Measurements from ENCODE around the gene POU6F2.
A peak's percentile ranks its signal among the peaks of the same experiment; 100 is the strongest.

POU6F2 gene

GRCh38 chr7:39265641-39266591, 288.2 kb downstream of the POU6F2 start:
- DNase-seq = peak; percentile 79

GRCh38 chr7:39269034-39269433, 291.3 kb downstream of the POU6F2 start:
- DNase-seq = no peak

- no peak for DNase-seq
Observed at GRCh38 chr7:39270018-39270417, 292.3 kb downstream of the POU6F2 start.

GRCh38 chr7:39271402-39271801, 293.7 kb downstream of the POU6F2 start:
- DNase-seq = peak; percentile 84

GRCh38 chr7:39272111-39272510, 294.4 kb downstream of the POU6F2 start:
- no peak for DNase-seq

GRCh38 chr7:39272691-39273090, 295.0 kb downstream of the POU6F2 start:
- DNase-seq = no peak

DNA sequence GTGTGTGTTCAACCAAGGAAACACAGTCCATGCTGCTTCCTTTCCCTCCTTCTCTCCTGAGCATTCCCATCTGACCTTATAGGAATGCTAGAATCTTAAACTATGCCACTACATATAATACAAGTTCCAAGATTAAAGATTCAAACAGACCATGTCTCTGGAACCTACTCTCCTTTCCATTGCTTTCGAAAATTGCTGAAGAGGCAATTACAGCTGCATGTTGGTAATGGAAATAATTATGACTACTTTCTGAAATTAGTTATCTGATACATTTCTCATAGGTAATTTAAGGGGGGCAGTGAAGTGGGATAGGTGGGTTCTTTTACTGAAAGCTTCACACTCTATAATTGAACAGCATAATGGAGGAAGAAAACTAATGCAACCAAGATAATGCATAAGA, 302.6 kb downstream of the POU6F2 start:
- DNase-seq = no peak

DNA sequence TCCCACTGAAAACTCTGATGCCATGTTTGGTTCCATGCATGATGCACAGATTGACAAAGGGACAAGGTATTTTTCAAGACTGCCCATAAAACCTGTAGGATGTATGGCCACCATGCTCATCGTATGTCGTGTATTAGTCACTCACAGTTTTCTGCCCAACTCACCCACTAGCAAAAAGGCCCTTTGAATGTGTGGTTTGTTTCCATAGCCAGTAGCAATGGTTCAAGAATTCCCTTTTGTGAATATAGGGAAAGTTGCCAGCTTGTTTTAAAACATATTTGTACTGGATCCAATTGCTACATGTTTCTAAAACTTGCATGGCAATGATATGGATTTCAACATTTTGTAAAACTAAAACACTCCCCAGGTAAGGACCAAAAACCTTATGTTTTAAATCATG, 307.5 kb downstream of the POU6F2 start:
- peak; percentile 80 for DNase-seq

GRCh38 chr7:39288303-39288702, 310.6 kb downstream of the POU6F2 start:
- DNase-seq = no peak

DNA sequence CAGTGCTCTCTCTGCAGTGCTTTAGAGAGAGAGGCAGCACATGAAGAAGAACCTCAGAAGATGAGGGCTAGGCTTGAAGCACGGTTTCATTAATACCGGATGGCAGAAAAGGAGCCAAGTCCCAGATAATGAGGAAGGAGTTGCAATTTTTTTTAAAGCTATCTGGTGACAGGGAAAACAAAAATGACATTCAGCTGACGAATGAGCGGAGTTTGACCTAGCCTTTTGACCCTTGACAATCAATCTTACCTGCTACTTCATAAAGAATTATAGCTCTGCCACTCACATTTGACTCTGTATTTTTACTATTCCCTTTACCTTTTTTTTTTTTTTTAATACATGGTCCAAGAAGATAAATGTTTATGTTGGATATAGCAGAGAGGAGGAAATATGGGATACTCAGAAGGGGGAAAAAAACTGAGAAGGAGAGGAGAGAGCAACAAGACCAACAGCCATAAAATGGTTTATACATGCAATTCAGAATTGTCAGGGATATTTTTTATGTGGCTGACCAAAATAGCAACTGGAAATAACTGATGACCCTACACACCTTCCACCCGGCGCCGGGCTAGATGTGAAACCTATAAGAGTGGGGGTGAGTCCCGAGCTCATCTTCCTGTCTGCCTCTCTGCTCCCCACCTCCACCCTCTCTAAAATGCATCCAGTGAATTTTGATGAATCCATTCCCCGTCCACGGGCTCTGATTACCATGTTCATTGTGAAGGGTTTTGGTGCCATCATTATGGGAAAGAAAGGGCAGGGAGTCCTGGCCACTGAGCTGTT, 314.1 kb downstream of the POU6F2 start:
- DNase-seq = no peak

DNA sequence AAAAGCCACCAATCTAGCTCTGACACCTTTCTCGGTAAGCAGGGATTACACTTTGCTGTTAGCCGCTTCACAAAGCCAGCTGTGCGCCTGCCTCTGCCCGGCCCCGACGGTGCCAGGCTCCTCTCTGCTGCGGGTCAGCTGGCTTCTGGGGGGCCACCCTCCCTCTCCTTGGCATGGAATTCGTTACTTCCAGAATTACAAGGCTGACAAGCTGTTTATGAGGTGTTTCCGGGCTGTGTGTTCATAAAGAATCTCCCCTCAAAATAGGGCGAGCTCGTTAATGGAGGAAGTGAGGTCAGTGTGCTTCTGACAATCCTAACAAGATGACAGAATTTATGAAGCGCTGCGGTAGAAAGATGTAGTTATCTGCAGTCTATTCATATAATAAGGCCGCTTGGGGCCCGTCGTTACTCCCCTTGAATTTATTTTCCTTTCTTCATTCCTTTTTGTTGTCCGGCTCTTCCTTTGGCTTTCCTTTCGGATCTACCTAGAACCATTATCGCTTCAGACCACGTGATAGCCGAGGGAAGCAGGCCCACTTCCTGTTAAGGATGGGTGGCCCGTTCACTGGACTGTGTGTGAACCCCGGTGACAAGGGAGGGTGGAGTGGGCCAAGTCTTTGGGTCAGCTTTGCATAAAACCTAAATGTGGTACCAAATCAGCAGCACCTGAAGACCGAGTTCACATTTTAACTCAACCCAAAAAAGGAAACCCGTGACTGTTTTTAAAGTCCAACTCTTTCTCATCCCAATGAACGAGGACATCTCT, 315.5 kb downstream of the POU6F2 start:
- DNase-seq = no peak

- no peak for DNase-seq
Observed at GRCh38 chr7:39294022-39294421, 316.3 kb downstream of the POU6F2 start.

- no peak for DNase-seq
Observed at GRCh38 chr7:39295796-39296195, 318.1 kb downstream of the POU6F2 start.

- peak; percentile 37 for DNase-seq
Observed at GRCh38 chr7:39299695-39300094, 322.0 kb downstream of the POU6F2 start.

- no peak for DNase-seq
Observed at GRCh38 chr7:39300276-39300675, 322.6 kb downstream of the POU6F2 start.

DNA sequence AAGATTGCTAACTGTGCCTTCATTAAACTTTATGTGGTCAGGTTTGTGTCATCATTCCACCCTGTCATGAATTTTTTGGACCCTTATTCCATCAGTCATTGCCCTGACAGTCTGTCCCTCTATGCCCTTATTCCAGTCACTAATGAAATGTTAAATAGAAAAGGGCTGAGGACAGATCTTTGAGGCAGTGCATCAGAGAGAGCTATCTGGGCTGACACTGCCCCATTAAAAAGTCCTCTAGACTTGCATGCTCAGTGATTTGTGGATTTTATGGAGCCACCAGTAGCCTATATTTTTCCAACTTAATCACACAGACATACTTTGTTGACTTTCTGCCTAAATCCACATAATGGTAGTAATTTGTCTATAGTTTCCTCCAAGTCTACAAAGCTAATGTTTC, 323.8 kb downstream of the POU6F2 start:
- DNase-seq = no peak

GRCh38 chr7:39304178-39304577, 326.5 kb downstream of the POU6F2 start:
- peak; percentile 27 for DNase-seq

GRCh38 chr7:39304668-39305405, 327.1 kb downstream of the POU6F2 start:
- DNase-seq = peak; percentile 66

- peak; percentile 92 for DNase-seq
Observed at GRCh38 chr7:39306016-39306570, 328.4 kb downstream of the POU6F2 start.

DNA sequence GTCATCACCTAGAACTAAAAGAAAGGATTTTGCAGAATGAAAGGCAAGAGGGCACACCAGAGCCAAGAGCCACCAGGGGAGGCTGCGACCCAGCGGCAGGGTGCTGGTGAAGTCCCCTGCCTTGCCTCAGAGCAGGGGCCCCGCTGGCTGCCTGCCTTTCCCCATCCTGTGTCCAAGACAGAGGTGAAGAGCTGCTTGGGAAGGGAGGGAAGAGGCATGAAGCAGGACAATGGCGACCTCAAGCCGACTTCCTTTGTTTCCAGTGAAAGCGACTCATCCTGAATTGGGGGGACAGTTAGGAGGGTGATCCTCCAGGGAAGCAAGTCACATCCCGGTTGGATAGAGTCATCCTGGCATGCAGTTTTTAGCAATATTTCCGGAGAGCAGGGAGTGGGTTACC, 333.0 kb downstream of the POU6F2 start:
- peak; percentile 45 for DNase-seq

- DNase-seq = no peak
Observed at GRCh38 chr7:39312254-39312989, 334.7 kb downstream of the POU6F2 start.

All from fibroblast of skin of scalp (primary cell).